Lower leg skin (tissue), 4 donors: ENCODE data around the gene HSPA4L. TPM values are rescaled to one million over a fixed set of nuclear protein-coding genes. Genes with fewer than 3 reads are reported as not detected.

Experiments used
- DNase-seq, 2 donors: peaks; one replicate each; pipeline ENCODE4 v3.0.0-alpha.2; 2019; ENCODE audit warnings: low spot score in 2 of 2
- H3K4me3 ChIP-seq: fragments of 200-600 bp; sonication (generic); 2 replicates; pipeline ENCODE4 v1.5.1; 2017; ENCODE audit warnings: mild to moderate bottlenecking, low read depth; ENCODE audit not compliant: poor library complexity, severe bottlenecking
- CTCF ChIP-seq, 3 donors: fragments of 450-650 bp; IDR thresholded peaks; one replicate each; pipeline ENCODE4 v1.5.1; 2016; ENCODE audit warnings: antibody characterized with exemption in 3 of 3, mild to moderate bottlenecking in 3 of 3, moderate library complexity in 2 of 3
- POLR2A ChIP-seq, 2 donors: fragments of 450-650 bp; IDR thresholded peaks; one replicate each; pipeline ENCODE4 v1.6.1; 2016 to 2017; ENCODE audit warnings: antibody characterized with exemption in 2 of 2, mild to moderate bottlenecking in 1 of 2, moderate library complexity in 1 of 2
- WGBS, 2 donors: methylation state at CpG; one replicate each; pipeline ENCODE4 v1.1.5; 2018; 5-methylcytosine and 5-hydroxymethylcytosine counted together
- intact Hi-C: fragments of 100-400 bp; cut with DNase I; formaldehyde crosslinking; loops from one replicate; pipeline ENCODE4 v1.15.0; 2023; ENCODE audit warnings: low total_unique reads
- total RNA-seq, 4 donors: library from RNA; depleted of rRNA; stranded (reverse); fragments of >200 nt; gene quantifications; one replicate each; pipeline ENCODE4 v1.1.0, GENCODE V29; 2016

HSPA4L gene
- total RNA-seq, 4 donors from 2014 or later = 15.8 to 25.1 (median 22.5) TPM

DNA sequence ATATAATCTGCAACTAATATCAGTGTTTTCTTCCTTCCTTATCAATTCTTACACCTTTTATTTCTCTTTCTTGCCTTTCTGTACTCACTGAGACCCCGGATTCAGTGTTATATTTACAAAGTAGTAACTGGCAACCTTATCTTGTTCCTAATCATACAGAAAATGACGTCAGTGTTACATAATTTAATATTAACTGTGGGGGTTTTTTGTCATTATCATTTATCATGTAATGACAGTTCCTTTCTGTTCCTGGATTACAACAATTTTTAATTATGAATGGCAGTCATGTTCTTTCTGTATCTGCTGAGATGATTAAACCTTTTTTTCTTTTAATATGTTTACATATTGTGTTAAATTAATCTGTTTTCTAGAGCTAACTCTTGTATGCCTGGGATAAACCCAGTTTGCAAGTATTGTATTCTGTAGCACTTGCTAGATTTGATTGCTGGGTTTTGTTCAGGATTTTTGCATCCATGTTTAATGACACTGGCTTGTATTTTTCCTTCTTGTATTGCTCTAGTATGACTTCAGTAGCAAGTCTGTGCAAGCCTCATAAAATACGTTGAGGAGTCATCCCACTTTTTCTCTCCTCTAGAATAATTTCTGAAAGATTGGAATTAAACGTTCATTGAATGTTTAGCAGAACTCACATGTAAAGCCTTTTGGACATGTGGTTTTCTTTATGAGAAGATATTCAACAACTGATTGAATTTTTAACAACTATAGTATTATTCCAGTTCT lies 10.4 kb upstream of the HSPA4L start:
- intact Hi-C loops = no loop called here
- H3K4me3 ChIP-seq = no peak overlapping the region
- 30 to 56% methylated on average over 4 of the region's 4 CpGs for WGBS, 2 donors

DNA sequence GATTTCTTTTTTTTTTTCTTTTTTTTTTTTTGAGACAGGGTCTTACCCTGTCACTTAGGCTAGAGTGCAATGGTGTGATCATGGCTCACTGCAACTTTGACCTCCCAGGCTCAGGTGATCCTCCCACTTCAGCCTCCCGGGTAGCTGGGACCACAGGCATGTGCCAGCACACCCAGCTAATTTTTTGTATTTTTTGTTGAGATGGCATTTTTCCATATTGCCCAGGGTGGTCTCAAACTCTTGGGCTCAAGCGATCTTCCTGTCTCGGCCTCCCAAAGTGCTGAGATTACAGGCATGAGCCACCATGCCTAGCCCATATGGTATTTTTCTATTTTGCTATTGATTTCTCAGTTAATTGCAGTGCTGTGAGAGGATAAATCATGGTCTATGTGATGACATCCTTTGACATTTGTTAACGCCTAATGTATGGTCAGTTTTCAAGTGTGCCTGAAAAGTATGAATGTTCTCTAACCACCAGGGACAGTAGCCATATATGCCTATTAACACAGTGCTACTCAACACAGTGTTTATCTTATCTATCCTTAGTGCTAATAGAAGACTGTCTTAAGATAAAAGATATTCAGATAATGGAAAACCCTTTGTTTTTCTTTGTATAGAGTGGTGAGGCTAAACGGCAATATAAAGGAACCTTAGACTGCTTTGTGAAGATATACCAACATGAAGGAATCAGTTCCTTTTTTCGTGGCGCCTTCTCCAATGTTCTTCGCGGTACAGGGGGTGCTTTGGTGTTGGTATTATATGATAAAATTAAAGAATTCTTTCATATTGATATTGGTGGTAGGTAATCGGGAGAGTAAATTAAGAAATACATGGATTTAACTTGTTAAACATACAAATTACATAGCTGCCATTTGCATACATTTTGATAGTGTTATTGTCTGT lies 9.1 kb upstream of the HSPA4L start:
- 91 to 94% methylated on average over 10 of the region's 10 CpGs for WGBS, 2 donors
- no peak overlapping the region for H3K4me3 ChIP-seq
- no peak for DNase-seq
- TF ChIP-seq CTCF (IDR thresholded peaks at IDR 0.05) (no peak), POLR2A (IDR thresholded peaks at IDR 0.05) (no peak)
- intact Hi-C loops = no loop called here

More for the DNA sequence above, 10.4 kb upstream of the HSPA4L start:
- TF ChIP-seq CTCF (IDR thresholded peaks at IDR 0.05) = no peak
- TF ChIP-seq POLR2A (IDR thresholded peaks at IDR 0.05) = no peak
- no peak for DNase-seq

DNA sequence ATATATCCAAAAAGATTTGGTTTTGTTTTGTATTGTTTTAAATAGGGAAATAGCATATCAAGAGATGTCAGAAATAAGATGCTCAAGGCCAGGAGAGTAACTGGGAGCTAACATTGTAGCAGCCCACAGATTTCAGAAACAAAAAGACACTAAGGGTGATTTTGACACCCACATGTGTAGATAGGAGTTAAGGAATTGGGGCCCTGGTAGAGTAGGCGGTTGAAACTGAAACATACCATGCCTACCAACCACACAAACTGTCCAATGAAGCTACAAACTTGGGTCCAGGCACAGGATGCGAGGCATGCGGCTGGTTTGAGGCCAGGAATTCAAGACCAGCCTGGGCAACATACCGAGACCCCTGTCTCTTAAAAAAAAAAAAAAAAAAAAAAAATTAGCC lies 6.3 kb upstream of the HSPA4L start:
- DNase-seq = no peak
- 88 to 96% methylated on average over 4 of the region's 4 CpGs for WGBS, 2 donors
- intact Hi-C loops = no loop called here
- no peak overlapping the region for H3K4me3 ChIP-seq
- TF ChIP-seq POLR2A (IDR thresholded peaks at IDR 0.05) (no peak), CTCF (IDR thresholded peaks at IDR 0.05) (no peak)

DNA sequence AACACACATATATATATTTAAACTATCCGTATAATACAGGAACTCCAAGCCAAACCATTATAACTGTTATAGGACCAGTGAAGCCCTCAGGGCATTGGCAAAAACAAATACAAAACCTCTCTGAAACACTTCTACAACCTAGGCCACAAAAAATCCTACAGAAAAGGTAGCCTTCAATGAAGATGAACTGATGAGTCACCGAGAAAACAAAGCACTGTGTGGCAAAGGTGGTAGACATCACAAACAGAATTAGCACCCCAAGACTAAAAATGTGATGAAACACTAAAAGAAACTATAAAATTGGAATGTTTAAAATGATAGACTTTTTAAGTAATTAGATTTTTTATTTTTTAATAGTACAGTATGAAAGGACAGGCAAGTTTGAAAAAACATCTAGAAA lies 5.5 kb upstream of the HSPA4L start:
- 82 to 84% methylated on average over 2 of the region's 2 CpGs for WGBS, 2 donors
- no peak overlapping the region for H3K4me3 ChIP-seq

DNA sequence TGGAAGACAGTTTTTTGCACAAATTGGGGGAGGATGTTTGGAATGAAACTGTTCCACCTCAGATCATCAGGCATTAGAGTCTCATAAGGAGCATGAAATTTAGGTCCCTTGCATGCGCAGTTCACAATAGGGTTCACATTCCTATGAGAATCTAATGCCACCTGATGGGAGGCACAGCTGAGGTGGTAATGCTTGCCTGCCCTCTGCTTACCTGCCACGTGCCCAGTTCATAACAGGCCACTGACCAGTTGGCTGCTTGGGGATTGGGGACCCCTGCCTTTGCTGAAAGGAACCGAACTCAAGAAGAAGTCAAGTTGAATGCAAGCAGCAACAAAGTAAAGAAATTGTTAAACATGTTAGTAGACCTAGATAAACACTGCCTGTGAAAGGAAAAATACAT lies 4.6 kb upstream of the HSPA4L start:
- 84 to 87% methylated on average over 3 of the region's 3 CpGs for WGBS, 2 donors
- H3K4me3 ChIP-seq = no peak overlapping the region
- no peak for DNase-seq
- TF ChIP-seq CTCF (IDR thresholded peaks at IDR 0.05) (no peak), POLR2A (IDR thresholded peaks at IDR 0.05) (no peak)
- intact Hi-C loops = no loop called here

More for the DNA sequence above, 5.5 kb upstream of the HSPA4L start:
- DNase-seq = no peak
- intact Hi-C loops = no loop called here
- TF ChIP-seq CTCF (IDR thresholded peaks at IDR 0.05) = no peak
- no peak for TF ChIP-seq POLR2A (IDR thresholded peaks at IDR 0.05)
